ENCODE measurements around the gene DSC1.

Gene DSC1, protein sequence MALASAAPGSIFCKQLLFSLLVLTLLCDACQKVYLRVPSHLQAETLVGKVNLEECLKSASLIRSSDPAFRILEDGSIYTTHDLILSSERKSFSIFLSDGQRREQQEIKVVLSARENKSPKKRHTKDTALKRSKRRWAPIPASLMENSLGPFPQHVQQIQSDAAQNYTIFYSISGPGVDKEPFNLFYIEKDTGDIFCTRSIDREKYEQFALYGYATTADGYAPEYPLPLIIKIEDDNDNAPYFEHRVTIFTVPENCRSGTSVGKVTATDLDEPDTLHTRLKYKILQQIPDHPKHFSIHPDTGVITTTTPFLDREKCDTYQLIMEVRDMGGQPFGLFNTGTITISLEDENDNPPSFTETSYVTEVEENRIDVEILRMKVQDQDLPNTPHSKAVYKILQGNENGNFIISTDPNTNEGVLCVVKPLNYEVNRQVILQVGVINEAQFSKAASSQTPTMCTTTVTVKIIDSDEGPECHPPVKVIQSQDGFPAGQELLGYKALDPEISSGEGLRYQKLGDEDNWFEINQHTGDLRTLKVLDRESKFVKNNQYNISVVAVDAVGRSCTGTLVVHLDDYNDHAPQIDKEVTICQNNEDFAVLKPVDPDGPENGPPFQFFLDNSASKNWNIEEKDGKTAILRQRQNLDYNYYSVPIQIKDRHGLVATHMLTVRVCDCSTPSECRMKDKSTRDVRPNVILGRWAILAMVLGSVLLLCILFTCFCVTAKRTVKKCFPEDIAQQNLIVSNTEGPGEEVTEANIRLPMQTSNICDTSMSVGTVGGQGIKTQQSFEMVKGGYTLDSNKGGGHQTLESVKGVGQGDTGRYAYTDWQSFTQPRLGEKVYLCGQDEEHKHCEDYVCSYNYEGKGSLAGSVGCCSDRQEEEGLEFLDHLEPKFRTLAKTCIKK

DNA sequence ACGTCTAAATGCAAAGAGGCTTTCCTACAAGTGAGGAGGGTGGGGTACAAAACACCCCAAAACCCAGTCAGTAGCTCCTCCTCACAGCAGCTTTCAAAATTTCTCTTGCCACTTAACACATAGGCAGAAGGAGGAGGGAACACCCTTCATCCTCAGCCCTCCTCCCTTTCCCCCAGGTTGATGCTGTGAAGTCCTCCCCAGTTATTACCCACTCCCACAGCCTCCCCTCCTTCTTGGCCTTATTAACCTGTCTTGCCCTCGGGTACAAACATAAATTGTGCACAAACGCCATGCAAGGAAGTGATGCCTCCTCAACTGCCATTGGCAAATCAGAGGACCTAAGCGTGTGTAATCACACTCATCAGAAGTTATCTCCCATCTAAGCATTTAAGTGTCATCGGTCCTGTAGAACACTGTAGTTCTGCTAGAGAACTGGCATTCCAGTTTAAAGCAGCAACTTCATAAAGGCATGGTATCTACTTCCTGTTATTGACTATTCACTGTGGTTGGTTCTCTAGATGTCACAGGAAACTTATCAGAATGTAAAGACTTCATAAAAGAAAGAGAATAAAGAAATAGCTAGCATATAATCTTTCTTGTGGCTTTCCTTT lies at the start of gene DSC1:
Gene DSC1, minus strand, starts transcription at position 32 of the 611 bp plus-strand sequence. CDS start 262 bp downstream, outside the sequence.
- Histone ChIP-seq H3K4me1 (ENCODE audit: control insufficient read depth, insufficient read depth, low read length) (no peaks in the 10 kb centered on the region), H3K9ac (ENCODE audit: low read length in 2 of 2) (no peak within 1 kb of the TSS), H3K27ac (ENCODE audit: low read length) (no peak within 1 kb of the TSS), H3K4me3 (ENCODE audit: low read length in 2 of 2) (no peak within 1 kb of the TSS), H3K36me3 (ENCODE audit: control insufficient read depth in 2 of 2, insufficient read depth in 2 of 2, low read length in 2 of 2) (no peaks in the 10 kb centered on the region), H3K27me3 (ENCODE audit: control insufficient read depth in 1 of 2, insufficient read depth in 2 of 2, low read length in 2 of 2) (no peaks in the 10 kb centered on the region), H3K9me3 (ENCODE audit: control insufficient read depth in 2 of 2, low read length in 2 of 2) (no peaks in the 10 kb centered on the region)

DNA sequence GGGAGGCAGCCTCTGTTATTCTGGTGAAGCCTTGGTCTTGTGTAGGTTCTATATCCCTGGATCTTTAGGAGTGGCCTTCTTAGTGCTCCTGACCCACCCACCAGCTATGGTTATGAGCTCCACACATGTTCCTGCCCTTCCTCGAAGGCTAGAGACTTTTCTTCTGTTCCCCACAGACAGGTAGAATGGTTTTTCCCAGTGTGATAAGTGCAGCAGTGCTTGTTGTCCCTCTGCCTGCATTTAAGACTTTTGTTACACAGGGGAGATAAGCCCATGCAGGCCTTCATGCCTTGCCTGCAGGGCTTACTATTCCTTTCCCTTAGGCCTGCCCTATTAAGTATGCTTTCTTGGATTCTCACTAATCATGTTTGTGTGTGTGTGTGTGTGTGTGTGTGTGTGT lies 48.4 kb upstream of the DSC1 start:
- H3K27me3 ChIP-seq (ENCODE audit: control insufficient read depth in 1 of 2, insufficient read depth in 2 of 2, low read length in 2 of 2) = no peaks in the 10 kb centered on the region
- H3K9ac ChIP-seq (ENCODE audit: low read length in 2 of 2) = no peak overlapping the region
- H3K4me1 ChIP-seq (ENCODE audit: control insufficient read depth, insufficient read depth, low read length) = no peaks in the 10 kb centered on the region
- no peaks in the 10 kb centered on the region for H3K36me3 ChIP-seq (ENCODE audit: control insufficient read depth in 2 of 2, insufficient read depth in 2 of 2, low read length in 2 of 2)
- no peak overlapping the region for H3K27ac ChIP-seq (ENCODE audit: low read length)
- peaks cover 0 to 3% of the 10 kb centered on the region in 2 donors for H3K9me3 ChIP-seq (ENCODE audit: control insufficient read depth in 2 of 2, low read length in 2 of 2)
- no peak overlapping the region for H3K4me3 ChIP-seq (ENCODE audit: low read length in 2 of 2)

DNA sequence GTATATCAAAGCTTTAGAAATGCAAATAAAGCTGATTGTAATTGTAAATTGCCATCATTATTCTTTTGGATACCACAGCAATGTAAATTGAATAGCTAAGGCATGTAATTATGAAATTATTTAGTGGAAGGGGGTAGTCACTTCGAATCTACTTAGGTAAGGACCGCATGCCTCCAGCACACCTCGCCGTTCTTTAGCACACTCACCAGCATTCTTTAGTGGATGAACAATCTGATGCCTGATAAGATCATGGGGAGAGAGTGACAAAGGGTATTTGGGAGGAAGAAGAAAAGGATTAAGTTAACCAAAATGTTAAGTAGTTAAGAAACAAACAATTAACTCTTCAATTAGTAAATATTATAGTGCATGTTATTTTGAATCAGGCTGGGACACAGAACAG lies 46.4 kb upstream of the DSC1 start:
- H3K27ac ChIP-seq (ENCODE audit: low read length) = no peak overlapping the region
- H3K4me3 ChIP-seq (ENCODE audit: low read length in 2 of 2) = no peak overlapping the region
- no peaks in the 10 kb centered on the region for H3K27me3 ChIP-seq (ENCODE audit: control insufficient read depth in 1 of 2, insufficient read depth in 2 of 2, low read length in 2 of 2)
- H3K36me3 ChIP-seq (ENCODE audit: control insufficient read depth in 2 of 2, insufficient read depth in 2 of 2, low read length in 2 of 2) = no peaks in the 10 kb centered on the region
- no peaks in the 10 kb centered on the region for H3K9me3 ChIP-seq (ENCODE audit: control insufficient read depth in 2 of 2, low read length in 2 of 2)
- H3K4me1 ChIP-seq (ENCODE audit: control insufficient read depth, insufficient read depth, low read length) = no peaks in the 10 kb centered on the region
- H3K9ac ChIP-seq (ENCODE audit: low read length in 2 of 2) = no peak overlapping the region

DNA sequence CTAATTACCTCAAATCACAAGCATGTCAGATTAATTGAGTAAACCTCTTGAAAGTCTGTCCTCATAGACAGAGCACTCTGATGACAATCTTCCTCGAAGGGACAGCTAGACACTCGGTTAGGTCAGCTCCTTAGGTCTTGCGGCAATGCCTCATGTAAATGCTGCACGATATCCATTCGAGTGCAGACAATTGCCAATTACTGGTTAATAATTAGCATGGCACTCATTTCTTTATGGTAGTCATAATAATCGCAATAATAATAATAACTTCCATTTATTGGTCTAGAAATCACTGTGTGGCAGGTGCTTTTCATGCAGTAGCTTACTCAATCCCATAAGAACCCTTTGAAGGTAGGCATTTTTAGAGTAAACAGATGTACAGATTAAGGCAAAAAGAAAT lies 44.7 kb upstream of the DSC1 start:
- no peaks in the 10 kb centered on the region for H3K36me3 ChIP-seq (ENCODE audit: control insufficient read depth in 2 of 2, insufficient read depth in 2 of 2, low read length in 2 of 2)
- no peaks in the 10 kb centered on the region for H3K4me1 ChIP-seq (ENCODE audit: control insufficient read depth, insufficient read depth, low read length)
- H3K27ac ChIP-seq (ENCODE audit: low read length) = no peak overlapping the region
- H3K9ac ChIP-seq (ENCODE audit: low read length in 2 of 2) = no peak overlapping the region
- H3K9me3 ChIP-seq (ENCODE audit: control insufficient read depth in 2 of 2, low read length in 2 of 2) = no peaks in the 10 kb centered on the region
- H3K4me3 ChIP-seq (ENCODE audit: low read length in 2 of 2) = no peak overlapping the region
- no peaks in the 10 kb centered on the region for H3K27me3 ChIP-seq (ENCODE audit: control insufficient read depth in 1 of 2, insufficient read depth in 2 of 2, low read length in 2 of 2)

DNA sequence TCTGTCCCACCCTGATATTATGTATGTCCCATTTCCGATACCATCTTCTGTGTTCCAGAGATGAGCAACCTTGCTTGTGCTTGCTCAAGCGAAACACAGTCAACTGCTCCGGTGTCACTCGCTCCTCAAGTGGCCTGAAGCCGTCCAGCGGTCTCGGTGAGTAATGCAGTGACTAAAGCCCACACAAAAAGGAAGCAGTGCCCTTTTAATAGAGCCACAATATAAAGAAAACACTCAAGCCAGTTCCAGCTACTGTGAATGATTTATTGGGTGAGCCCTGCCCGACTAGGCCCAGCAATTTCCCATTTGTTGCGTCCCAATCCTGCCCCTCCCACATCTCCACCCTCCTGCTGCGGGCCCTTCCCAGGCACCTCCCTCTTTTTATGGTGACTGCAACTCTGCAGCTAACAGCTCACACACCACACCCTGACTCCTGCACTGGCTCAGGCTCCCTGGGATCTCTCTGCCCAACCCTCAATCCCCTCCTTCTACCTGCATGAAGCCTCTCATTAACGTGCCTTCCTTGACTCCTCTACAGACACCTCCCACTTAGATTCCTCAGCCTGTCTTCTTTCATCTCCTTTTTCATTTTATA lies 44.2 kb upstream of the DSC1 start:
- Histone ChIP-seq H3K27ac (ENCODE audit: low read length) (no peak overlapping the region), H3K9me3 (ENCODE audit: control insufficient read depth in 2 of 2, low read length in 2 of 2) (no peaks in the 10 kb centered on the region), H3K4me1 (ENCODE audit: control insufficient read depth, insufficient read depth, low read length) (no peaks in the 10 kb centered on the region), H3K36me3 (ENCODE audit: control insufficient read depth in 2 of 2, insufficient read depth in 2 of 2, low read length in 2 of 2) (no peaks in the 10 kb centered on the region), H3K4me3 (ENCODE audit: low read length in 2 of 2) (no peak overlapping the region), H3K9ac (ENCODE audit: low read length in 2 of 2) (no peak overlapping the region), H3K27me3 (ENCODE audit: control insufficient read depth in 1 of 2, insufficient read depth in 2 of 2, low read length in 2 of 2) (no peaks in the 10 kb centered on the region)

DNA sequence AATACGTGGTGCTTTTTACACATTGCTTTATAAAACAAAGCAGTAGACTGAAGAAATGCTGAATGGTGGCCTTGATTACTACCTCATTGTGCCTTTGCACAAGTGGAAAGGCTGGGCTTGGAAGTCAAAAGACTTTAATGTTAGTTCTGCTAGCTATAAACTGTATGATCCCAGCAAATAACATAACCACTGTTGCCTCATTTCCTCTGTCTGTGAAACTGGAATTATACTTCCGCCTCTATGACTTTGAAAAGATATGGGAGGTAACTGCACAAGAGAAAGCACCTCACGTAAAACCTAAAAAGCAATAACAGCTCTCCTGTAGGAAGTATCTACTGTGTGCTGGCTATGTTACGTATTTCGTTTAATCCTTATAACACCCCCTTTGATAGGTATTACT lies 43.4 kb upstream of the DSC1 start:
- Histone ChIP-seq H3K27me3 (ENCODE audit: control insufficient read depth in 1 of 2, insufficient read depth in 2 of 2, low read length in 2 of 2) (no peaks in the 10 kb centered on the region), H3K36me3 (ENCODE audit: control insufficient read depth in 2 of 2, insufficient read depth in 2 of 2, low read length in 2 of 2) (no peaks in the 10 kb centered on the region), H3K4me3 (ENCODE audit: low read length in 2 of 2) (no peak overlapping the region), H3K9me3 (ENCODE audit: control insufficient read depth in 2 of 2, low read length in 2 of 2) (no peaks in the 10 kb centered on the region), H3K27ac (ENCODE audit: low read length) (no peak overlapping the region), H3K4me1 (ENCODE audit: control insufficient read depth, insufficient read depth, low read length) (no peaks in the 10 kb centered on the region), H3K9ac (ENCODE audit: low read length in 2 of 2) (no peak overlapping the region)

DNA sequence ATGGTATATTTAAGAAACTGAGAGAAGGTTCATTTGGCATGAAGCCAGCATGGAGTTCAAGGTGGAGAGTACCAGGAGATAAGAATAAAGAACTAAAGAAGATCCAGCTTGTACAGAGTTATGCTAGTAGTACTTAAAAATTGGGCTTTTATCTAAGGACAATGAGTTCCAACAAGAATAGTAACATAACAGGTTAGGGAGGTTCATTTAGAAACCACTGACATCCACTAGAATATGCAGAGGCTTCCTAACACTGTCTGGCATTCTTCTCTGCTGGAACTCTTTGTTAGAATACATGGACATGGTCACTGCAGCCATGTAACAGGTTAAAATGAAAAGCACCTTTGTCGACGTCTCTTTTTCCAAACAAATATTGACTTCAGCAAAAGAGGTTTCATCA lies 42.6 kb upstream of the DSC1 start:
- Histone ChIP-seq H3K4me3 (ENCODE audit: low read length in 2 of 2) (no peak overlapping the region), H3K27ac (ENCODE audit: low read length) (no peak overlapping the region), H3K4me1 (ENCODE audit: control insufficient read depth, insufficient read depth, low read length) (no peaks in the 10 kb centered on the region), H3K9ac (ENCODE audit: low read length in 2 of 2) (no peak overlapping the region), H3K9me3 (ENCODE audit: control insufficient read depth in 2 of 2, low read length in 2 of 2) (no peaks in the 10 kb centered on the region), H3K27me3 (ENCODE audit: control insufficient read depth in 1 of 2, insufficient read depth in 2 of 2, low read length in 2 of 2) (no peaks in the 10 kb centered on the region), H3K36me3 (ENCODE audit: control insufficient read depth in 2 of 2, insufficient read depth in 2 of 2, low read length in 2 of 2) (no peaks in the 10 kb centered on the region)

DNA sequence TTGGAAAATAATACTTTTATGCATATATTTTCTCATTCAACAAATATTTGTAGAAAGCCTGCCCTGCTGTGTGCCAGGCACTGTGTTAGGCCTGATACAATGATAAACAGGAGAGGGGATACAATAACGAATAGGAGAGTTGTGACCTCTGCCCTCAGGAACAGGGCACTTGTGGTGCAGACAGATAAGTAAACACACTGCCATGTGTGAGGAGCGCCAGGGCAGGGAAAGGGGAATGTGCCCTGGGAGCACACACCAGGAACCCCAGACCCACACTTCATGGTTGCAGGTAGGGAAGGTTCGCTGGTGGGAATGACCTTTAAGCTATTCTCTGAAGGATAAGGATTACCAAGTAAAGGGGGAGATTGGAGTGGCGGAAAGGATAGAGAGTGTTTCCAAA lies 42.2 kb upstream of the DSC1 start:
- H3K27ac ChIP-seq (ENCODE audit: low read length) = no peak overlapping the region

DNA sequence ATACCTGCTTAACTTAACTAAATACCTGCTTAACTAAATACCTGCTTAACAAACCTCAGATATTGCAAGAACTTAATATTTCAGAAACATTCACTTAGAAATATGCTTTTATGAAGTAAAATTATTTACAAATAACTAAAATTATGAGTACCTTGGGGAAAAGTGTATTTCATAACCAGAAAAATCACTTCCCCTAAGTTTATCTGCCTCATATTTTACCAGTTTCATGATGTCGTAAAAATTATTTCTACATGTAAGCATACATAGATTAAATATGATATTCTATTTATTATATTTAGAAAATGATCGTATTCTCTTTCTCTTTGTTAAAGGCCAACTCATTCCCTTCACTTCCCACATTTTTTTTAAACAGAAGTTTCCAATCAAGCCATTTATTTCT lies 41.5 kb upstream of the DSC1 start:
- Histone ChIP-seq H3K4me3 (ENCODE audit: low read length in 2 of 2) (no peak overlapping the region), H3K4me1 (ENCODE audit: control insufficient read depth, insufficient read depth, low read length) (no peaks in the 10 kb centered on the region), H3K27ac (ENCODE audit: low read length) (no peak overlapping the region), H3K9me3 (ENCODE audit: control insufficient read depth in 2 of 2, low read length in 2 of 2) (no peaks in the 10 kb centered on the region), H3K27me3 (ENCODE audit: control insufficient read depth in 1 of 2, insufficient read depth in 2 of 2, low read length in 2 of 2) (no peaks in the 10 kb centered on the region), H3K9ac (ENCODE audit: low read length in 2 of 2) (no peak overlapping the region), H3K36me3 (ENCODE audit: control insufficient read depth in 2 of 2, insufficient read depth in 2 of 2, low read length in 2 of 2) (no peaks in the 10 kb centered on the region)

More for the DNA sequence above, 42.2 kb upstream of the DSC1 start:
- Histone ChIP-seq H3K4me1 (ENCODE audit: control insufficient read depth, insufficient read depth, low read length) (no peaks in the 10 kb centered on the region), H3K9me3 (ENCODE audit: control insufficient read depth in 2 of 2, low read length in 2 of 2) (no peaks in the 10 kb centered on the region), H3K4me3 (ENCODE audit: low read length in 2 of 2) (no peak overlapping the region), H3K9ac (ENCODE audit: low read length in 2 of 2) (no peak overlapping the region), H3K27me3 (ENCODE audit: control insufficient read depth in 1 of 2, insufficient read depth in 2 of 2, low read length in 2 of 2) (no peaks in the 10 kb centered on the region), H3K36me3 (ENCODE audit: control insufficient read depth in 2 of 2, insufficient read depth in 2 of 2, low read length in 2 of 2) (no peaks in the 10 kb centered on the region)

DNA sequence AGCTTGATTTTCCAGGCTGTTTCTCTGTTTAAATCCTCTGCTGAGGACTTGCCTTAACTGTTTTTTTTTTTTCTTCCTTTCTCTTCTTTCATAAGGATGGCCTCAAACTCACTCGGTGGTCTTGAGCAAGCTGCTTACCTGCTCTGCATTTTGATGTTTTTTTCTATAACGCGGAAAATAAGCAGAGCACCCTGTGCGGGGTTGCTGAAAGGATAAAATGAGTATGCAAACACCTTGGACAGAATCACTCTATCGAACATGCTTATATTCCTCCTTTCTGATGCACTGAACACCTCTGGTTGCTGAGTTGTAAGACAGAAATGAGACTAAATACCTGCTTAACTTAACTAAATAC lies 41.1 kb upstream of the DSC1 start:
- H3K4me3 ChIP-seq (ENCODE audit: low read length in 2 of 2) = no peak overlapping the region
- H3K9me3 ChIP-seq (ENCODE audit: control insufficient read depth in 2 of 2, low read length in 2 of 2) = no peaks in the 10 kb centered on the region
- H3K27ac ChIP-seq (ENCODE audit: low read length) = no peak overlapping the region
- H3K9ac ChIP-seq (ENCODE audit: low read length in 2 of 2) = no peak overlapping the region
- H3K36me3 ChIP-seq (ENCODE audit: control insufficient read depth in 2 of 2, insufficient read depth in 2 of 2, low read length in 2 of 2) = no peaks in the 10 kb centered on the region
- no peaks in the 10 kb centered on the region for H3K4me1 ChIP-seq (ENCODE audit: control insufficient read depth, insufficient read depth, low read length)
- H3K27me3 ChIP-seq (ENCODE audit: control insufficient read depth in 1 of 2, insufficient read depth in 2 of 2, low read length in 2 of 2) = no peaks in the 10 kb centered on the region

Measured in stomach smooth muscle (tissue), 2 donors.